Endothelial cell of umbilical vein (primary cell): ENCODE measurements around the gene OR5AR1. TPM values are rescaled to one million over a fixed set of nuclear protein-coding genes. Genes with fewer than 3 reads are reported as not detected.
"Not testable (repeated sequence)": the region's sequence is repeated elsewhere in the genome, so short reads cannot be mapped to it uniquely, and the experiment has no call there.

Experiments used
- BruUV-seq: library from RNA; stranded (reverse); fragments of 400-500 nt; replicated peaks from 2 replicates; lab custom pipeline; 2021; lab: Mats Ljungman, UMichigan
- CTCF ChIA-PET: fragments of 300-600, 350-600 bp; sonication (Branson Sonifier 250); formaldehyde crosslinking; loops from one replicate; lab custom pipeline; 2021; ENCODE audit warnings: antibody characterized with exemption, inconsistent platforms; lab: Charles Lee
- POLR2A ChIA-PET: fragments of 300-600, 350-600 bp; sonication (Branson Sonifier 250); formaldehyde crosslinking; loops from one replicate; lab custom pipeline; 2021; ENCODE audit warnings: antibody characterized with exemption, inconsistent platforms; lab: Charles Lee
- DNase-seq: peaks from one replicate; pipeline ENCODE4 v3.0.0-alpha.2; 2011; ENCODE audit warnings: low read depth, low spot score
- FAIRE-seq: peaks from 2 replicates; lab custom pipeline; 2011; peaks lifted over from hg19 to GRCh38; lab: Jason Lieb, UNC
- H2AFZ ChIP-seq: 2 replicates; pipeline ENCODE4 v1.6.0; 2012; ENCODE audit warnings: low read depth, low read length, control low read depth, inconsistent platforms
- H3K27ac ChIP-seq: 2 replicates; pipeline ENCODE4 v1.5.1; 2011; ENCODE audit warnings: low read depth, mild to moderate bottlenecking, control low read depth, low read length, moderate library complexity; ENCODE audit not compliant: insufficient read depth
- H3K27me3 ChIP-seq, 2 experiments: 2 replicates each; pipeline versions ENCODE4 v1.6.0 to v1.6.1; 2011; ENCODE audit warnings: low read length in 2 of 2, mixed read lengths in 1 of 2; ENCODE audit not compliant: control insufficient read depth in 2 of 2, insufficient read depth in 2 of 2
- H3K36me3 ChIP-seq, 2 experiments: 2 replicates in 1 of 2; 3 replicates in 1 of 2; pipeline ENCODE4 v1.5.1; 2011; ENCODE audit warnings: low read length in 2 of 2, mild to moderate bottlenecking in 1 of 2, moderate library complexity in 1 of 2; ENCODE audit not compliant: control insufficient read depth in 2 of 2, insufficient read depth in 2 of 2; ENCODE audit errors: extremely low read depth in 1 of 2
- H3K4me1 ChIP-seq: 3 replicates; pipeline ENCODE4 v1.5.1; 2011; ENCODE audit warnings: mild to moderate bottlenecking, low read length; ENCODE audit not compliant: control insufficient read depth, insufficient read depth; ENCODE audit errors: extremely low read depth
- H3K4me2 ChIP-seq: 2 replicates; pipeline ENCODE4 v1.6.1; 2011; ENCODE audit warnings: low read length, control low read depth, mixed read lengths; ENCODE audit not compliant: insufficient read depth
- H3K4me3 ChIP-seq, 3 experiments: fragments of 200-600 bp in 1 of 3; sonication (generic), shearing (Covaris generic) in 1 of 3; replicated peaks in 1 of 3; 2 replicates each; pipeline ENCODE4 v1.5.1; 2011 to 2016; ENCODE audit warnings: control low read depth in 3 of 3, low read length in 3 of 3, mild to moderate bottlenecking in 2 of 3, inconsistent platforms in 1 of 3, low read depth in 1 of 3, moderate library complexity in 1 of 3; ENCODE audit not compliant: insufficient read depth in 1 of 3
- H3K79me2 ChIP-seq: 2 replicates; pipeline ENCODE4 v1.6.0; 2012; ENCODE audit warnings: low read length, inconsistent platforms; ENCODE audit not compliant: control insufficient read depth, insufficient read depth
- H3K9ac ChIP-seq: replicated peaks from 2 replicates; pipeline ENCODE3; 2011; ENCODE audit warnings: low read length, control low read depth; ENCODE audit not compliant: insufficient read depth; ENCODE audit errors: extremely low read depth
- H3K9me1 ChIP-seq: replicated peaks from 3 replicates; pipeline ENCODE4 v1.6.0; 2011; ENCODE audit warnings: mild to moderate bottlenecking, low read length; ENCODE audit not compliant: control insufficient read depth, insufficient read depth; ENCODE audit errors: extremely low read depth
- H3K9me3 ChIP-seq: replicated peaks from 2 replicates; pipeline ENCODE4 v1.5.1; 2012; ENCODE audit warnings: low read length, inconsistent platforms; ENCODE audit not compliant: control insufficient read depth, insufficient read depth
- H4K20me1 ChIP-seq: replicated peaks from 2 replicates; pipeline ENCODE3; 2011; ENCODE audit warnings: mild to moderate bottlenecking, low read length; ENCODE audit not compliant: control insufficient read depth, insufficient read depth; ENCODE audit errors: extremely low read depth
- EZH2 ChIP-seq: IDR thresholded peaks from 2 replicates; pipeline ENCODE4 v1.6.1; 2012; ENCODE audit warnings: borderline replicate concordance, low read depth, mild to moderate bottlenecking, moderate library complexity, low read length, inconsistent platforms; ENCODE audit not compliant: severe bottlenecking
- FOS ChIP-seq: IDR thresholded peaks from 2 replicates; pipeline ENCODE4 v1.6.1; 2011; ENCODE audit warnings: mild to moderate bottlenecking, low read length, moderate library complexity, borderline replicate concordance; ENCODE audit not compliant: insufficient read depth
- GATA2 ChIP-seq: IDR thresholded peaks from 2 replicates; pipeline ENCODE4 v1.7.0; 2011; ENCODE audit warnings: low read depth, mild to moderate bottlenecking, moderate library complexity, mixed read lengths, low read length; ENCODE audit not compliant: insufficient read length, insufficient read depth
- JUN ChIP-seq: IDR thresholded peaks from 2 replicates; pipeline ENCODE4 v1.6.1; 2011; ENCODE audit warnings: borderline replicate concordance, low read depth; ENCODE audit not compliant: insufficient read length, insufficient read depth
- MYC ChIP-seq: IDR thresholded peaks from one replicate; pipeline ENCODE4 v1.6.1; 2011; ENCODE audit warnings: mild to moderate bottlenecking, low read depth, low read length
- POLR2A ChIP-seq: IDR thresholded peaks from 2 replicates; pipeline ENCODE4 v1.6.1; 2012; ENCODE audit warnings: low read depth, mild to moderate bottlenecking, control low read depth, low read length
- POLR2AphosphoS5 ChIP-seq: IDR thresholded peaks from 2 replicates; pipeline ENCODE4 v1.6.1; 2012; ENCODE audit warnings: low read depth, mild to moderate bottlenecking, control low read depth, low read length, moderate library complexity; ENCODE audit not compliant: insufficient read depth
- dilution Hi-C: fragments of 300-500 bp; cut with MboI; formaldehyde crosslinking; loops from one replicate; pipeline ENCODE4 v1.15.0; 2019; ENCODE audit warnings: low sequenced_read_pairs; ENCODE audit not compliant: extremely low pct_ligation_motif_present
- intact Hi-C: fragments of 100-400 bp; cut with micrococcal nuclease; formaldehyde crosslinking; loops from one replicate; pipeline ENCODE4 v1.10.0; 2022
- polyA plus RNA-seq, 4 experiments: library from polyadenylated mRNA; depleted of rRNA in 3 of 4; stranded (reverse) in 3 of 4; unstranded in 1 of 4; fragments of >200 nt; gene quantifications; 2 replicates each; pipeline versions ENCODE4 v1.2.1 to v1.2.3, GENCODE V29; 2011 to 2012; ENCODE audit warnings: missing spikeins in 1 of 4
- total RNA-seq: library from RNA; stranded (reverse); gene quantifications from 2 replicates; pipeline ENCODE4 v1.2.3, GENCODE V29; 2021
- TF ChIP-seq, protein P1 (sequence below), 2 donors: IDR thresholded peaks; 1 replicate in 1 of 2; 2 replicates in 1 of 2; pipeline ENCODE4 v1.5.1; 2011; ENCODE audit warnings: low read length in 2 of 2, mild to moderate bottlenecking in 2 of 2, moderate library complexity in 2 of 2, control low read depth in 1 of 2, inconsistent platforms in 1 of 2, low read depth in 1 of 2; ENCODE audit not compliant: insufficient read depth in 1 of 2; ENCODE audit errors: extremely low read depth in 1 of 2
- TF ChIP-seq, protein P2 (sequence below): IDR thresholded peaks from 2 replicates; pipeline ENCODE4 v1.6.1; 2011; ENCODE audit not compliant: insufficient read depth, insufficient read length

Gene OR5AR1
- total and polyA plus RNA-seq, 2 donors (not counting 3 experiments of a cell fraction or from before 2014, with no cell fraction given), result not detected

DNA sequence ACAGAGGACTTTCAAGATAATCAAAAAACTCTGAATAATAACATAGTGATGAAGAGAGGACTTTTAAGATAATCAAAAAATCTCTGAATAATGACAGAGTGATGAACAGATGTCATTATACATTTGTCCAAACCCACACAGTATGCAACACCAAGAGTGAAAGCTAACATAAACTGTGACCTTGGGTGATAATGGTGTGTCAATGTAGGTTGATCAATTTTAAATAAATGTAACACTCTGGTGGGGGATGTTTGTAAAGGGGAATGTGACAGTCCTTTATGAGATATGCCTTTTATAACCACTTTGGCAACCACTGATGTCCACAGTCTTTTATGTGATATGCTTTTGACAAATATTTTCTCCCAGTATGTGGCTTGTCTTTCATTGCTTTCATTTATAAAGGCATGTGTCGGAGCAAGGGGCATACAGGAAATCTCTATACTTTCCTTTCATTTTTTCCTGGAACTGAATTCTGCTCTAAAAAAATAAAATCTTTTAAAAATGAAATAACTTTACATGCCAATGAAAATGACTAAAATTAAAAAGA, 25.1 kb downstream of the OR5AR1 start:
- no peaks in the 10 kb centered on the region for H3K36me3 ChIP-seq
- no peak for TF ChIP-seq FOS
- TF ChIP-seq EZH2, result no peak
- TF ChIP-seq POLR2A, result no peak
- TF ChIP-seq POLR2AphosphoS5, result no peak
- TF ChIP-seq JUN, result no peak
- TF ChIP-seq, protein P1, sequence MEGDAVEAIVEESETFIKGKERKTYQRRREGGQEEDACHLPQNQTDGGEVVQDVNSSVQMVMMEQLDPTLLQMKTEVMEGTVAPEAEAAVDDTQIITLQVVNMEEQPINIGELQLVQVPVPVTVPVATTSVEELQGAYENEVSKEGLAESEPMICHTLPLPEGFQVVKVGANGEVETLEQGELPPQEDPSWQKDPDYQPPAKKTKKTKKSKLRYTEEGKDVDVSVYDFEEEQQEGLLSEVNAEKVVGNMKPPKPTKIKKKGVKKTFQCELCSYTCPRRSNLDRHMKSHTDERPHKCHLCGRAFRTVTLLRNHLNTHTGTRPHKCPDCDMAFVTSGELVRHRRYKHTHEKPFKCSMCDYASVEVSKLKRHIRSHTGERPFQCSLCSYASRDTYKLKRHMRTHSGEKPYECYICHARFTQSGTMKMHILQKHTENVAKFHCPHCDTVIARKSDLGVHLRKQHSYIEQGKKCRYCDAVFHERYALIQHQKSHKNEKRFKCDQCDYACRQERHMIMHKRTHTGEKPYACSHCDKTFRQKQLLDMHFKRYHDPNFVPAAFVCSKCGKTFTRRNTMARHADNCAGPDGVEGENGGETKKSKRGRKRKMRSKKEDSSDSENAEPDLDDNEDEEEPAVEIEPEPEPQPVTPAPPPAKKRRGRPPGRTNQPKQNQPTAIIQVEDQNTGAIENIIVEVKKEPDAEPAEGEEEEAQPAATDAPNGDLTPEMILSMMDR (IDR thresholded peaks at IDR 0.05; ENCODE audit: extremely low read depth in 1 of 2, insufficient read depth in 1 of 2, low read depth in 1 of 2, low read length in 2 of 2), result no peak
- no peak for TF ChIP-seq MYC
- TF ChIP-seq, protein P2, sequence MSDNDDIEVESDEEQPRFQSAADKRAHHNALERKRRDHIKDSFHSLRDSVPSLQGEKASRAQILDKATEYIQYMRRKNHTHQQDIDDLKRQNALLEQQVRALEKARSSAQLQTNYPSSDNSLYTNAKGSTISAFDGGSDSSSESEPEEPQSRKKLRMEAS, result no peak
- TF ChIP-seq GATA2, result no peak
- H4K20me1 ChIP-seq, result no peaks in the 10 kb centered on the region
- H3K79me2 ChIP-seq, result no peaks in the 10 kb centered on the region
- H3K9me3 ChIP-seq, result peaks cover 2% of the 10 kb centered on the region
- BruUV-seq, result no TSS peak
- dilution Hi-C loops, result no loop called here
- FAIRE-seq (no peak), DNase-seq (no peak)
- intact Hi-C loops, result no loop called here
- H3K4me2 ChIP-seq, result no peak overlapping the region
- no peaks in the 10 kb centered on the region for H3K9me1 ChIP-seq
- H3K4me3 ChIP-seq, result no peak overlapping the region
- H3K4me1 ChIP-seq, result no peaks in the 10 kb centered on the region
- ChIA-PET POLR2A (no interaction called here), CTCF (interaction anchor here (0.9 kb wide), 1 partner anchor 20 kb away, joined by 3 read pairs; no protein-coding TSS in a partner anchor)
- no peak overlapping the region for H3K27ac ChIP-seq
- no peak overlapping the region for H3K9ac ChIP-seq
- no peaks in the 10 kb centered on the region for H3K27me3 ChIP-seq
- H2AFZ ChIP-seq, result no peak overlapping the region

DNA sequence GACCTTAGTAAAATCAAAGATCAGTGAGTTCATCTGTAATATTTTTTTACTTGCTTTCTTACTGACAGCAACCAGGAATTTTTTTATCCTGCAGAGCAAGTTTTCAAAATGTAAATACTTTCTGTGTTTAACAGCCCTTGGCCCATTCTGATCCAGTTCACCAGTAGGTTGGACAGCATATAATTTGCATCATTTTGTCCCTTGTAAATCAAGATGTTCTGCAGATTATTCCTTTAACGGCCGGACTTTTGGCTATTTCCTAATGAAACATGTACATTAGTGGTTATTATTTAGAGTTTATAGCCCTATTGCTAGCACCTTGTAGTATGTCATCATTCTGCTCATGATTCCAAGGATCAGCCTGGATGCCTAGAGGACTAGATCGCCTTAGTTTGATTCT, 27.7 kb downstream of the OR5AR1 start:
- H3K27ac ChIP-seq, H3K79me2 ChIP-seq, H2AFZ ChIP-seq, H3K4me2 ChIP-seq, DNase-seq, H3K4me3 ChIP-seq, H3K4me1 ChIP-seq, FAIRE-seq, H4K20me1 ChIP-seq, H3K9ac ChIP-seq, H3K9me1 ChIP-seq, H3K36me3 ChIP-seq, intact Hi-C loops, dilution Hi-C loops, CTCF ChIA-PET, BruUV-seq, H3K9me3 ChIP-seq, H3K27me3 ChIP-seq, POLR2A ChIA-PET: not testable (repeated sequence)
